ENCODE results near the gene BDKRB2.

The BDKRB2 gene

DNA sequence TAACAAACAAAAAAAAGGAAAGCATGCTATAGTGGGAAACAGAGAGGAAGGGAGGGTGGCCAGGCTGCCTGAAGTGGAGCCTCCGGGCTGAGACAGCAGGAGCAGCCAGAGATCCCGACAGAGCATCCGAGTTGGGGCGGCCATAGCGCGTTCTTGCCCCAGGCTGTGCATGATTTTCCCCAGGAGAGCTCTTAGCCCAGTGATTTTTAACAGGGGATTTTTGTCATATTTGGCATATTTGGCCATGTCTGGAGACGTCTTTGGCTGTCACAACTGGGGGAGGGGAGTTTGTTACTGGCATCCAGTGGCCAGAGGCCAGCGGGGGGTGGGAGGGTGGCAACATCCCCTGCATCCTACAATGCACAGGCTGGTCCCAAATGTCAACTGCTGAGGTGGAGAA, 74.9 kb downstream of the BDKRB2 start:
- ATAC-seq, result peak; percentile 13; the same call in 1 of the 3 replicates

DNA sequence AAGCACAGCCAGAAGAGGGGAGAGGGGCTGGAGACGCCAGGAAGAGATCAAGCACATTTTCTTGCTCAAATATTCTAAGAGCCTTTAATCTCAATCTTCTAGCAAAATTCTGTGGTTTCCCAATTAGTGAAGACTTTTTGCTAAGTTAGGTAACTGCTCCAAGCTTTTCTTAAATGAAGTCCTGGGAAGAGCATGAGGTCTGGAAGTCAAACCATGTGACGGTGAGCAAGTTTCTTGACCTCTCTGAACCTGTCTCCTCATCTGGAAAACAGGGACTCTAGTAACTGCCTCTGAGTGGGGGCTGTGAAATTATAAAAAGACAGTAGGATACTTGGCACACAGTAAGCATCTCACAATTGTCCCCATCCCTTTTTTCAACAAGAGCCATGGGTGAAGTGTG, 75.5 kb downstream of the BDKRB2 start:
- ATAC-seq, result no peak
- TF ChIP-seq ZFP3 (CRISPR knock-in tag; IDR thresholded peaks at IDR 0.05) (no peak), CSDC2 (CRISPR knock-in tag; IDR thresholded peaks at IDR 0.05) (no peak), POU6F1 (CRISPR knock-in tag; IDR thresholded peaks at IDR 0.05; ENCODE audit: borderline replicate concordance, low read depth) (no peak), ZNF70 (CRISPR knock-in tag; IDR thresholded peaks at IDR 0.05) (no peak), ZNF8 (CRISPR knock-in tag; IDR thresholded peaks at IDR 0.05) (no peak), RARB (CRISPR knock-in tag; IDR thresholded peaks at IDR 0.05) (no peak), OSR1 (CRISPR knock-in tag; IDR thresholded peaks at IDR 0.05) (no peak), ESRRG (CRISPR knock-in tag; IDR thresholded peaks at IDR 0.05) (no peak), GLIS3 (CRISPR knock-in tag; IDR thresholded peaks at IDR 0.05) (no peak), ISL1 (CRISPR knock-in tag; IDR thresholded peaks at IDR 0.05) (no peak), ZNF565 (CRISPR knock-in tag; conservative IDR thresholded peaks at IDR 0.05; ENCODE audit: low read depth) (no peak), TCF4 (CRISPR knock-in tag; IDR thresholded peaks at IDR 0.05; ENCODE audit: borderline replicate concordance) (no peak), ZFP30 (CRISPR knock-in tag; IDR thresholded peaks at IDR 0.05) (no peak)
- TF ChIP-seq, protein P1, sequence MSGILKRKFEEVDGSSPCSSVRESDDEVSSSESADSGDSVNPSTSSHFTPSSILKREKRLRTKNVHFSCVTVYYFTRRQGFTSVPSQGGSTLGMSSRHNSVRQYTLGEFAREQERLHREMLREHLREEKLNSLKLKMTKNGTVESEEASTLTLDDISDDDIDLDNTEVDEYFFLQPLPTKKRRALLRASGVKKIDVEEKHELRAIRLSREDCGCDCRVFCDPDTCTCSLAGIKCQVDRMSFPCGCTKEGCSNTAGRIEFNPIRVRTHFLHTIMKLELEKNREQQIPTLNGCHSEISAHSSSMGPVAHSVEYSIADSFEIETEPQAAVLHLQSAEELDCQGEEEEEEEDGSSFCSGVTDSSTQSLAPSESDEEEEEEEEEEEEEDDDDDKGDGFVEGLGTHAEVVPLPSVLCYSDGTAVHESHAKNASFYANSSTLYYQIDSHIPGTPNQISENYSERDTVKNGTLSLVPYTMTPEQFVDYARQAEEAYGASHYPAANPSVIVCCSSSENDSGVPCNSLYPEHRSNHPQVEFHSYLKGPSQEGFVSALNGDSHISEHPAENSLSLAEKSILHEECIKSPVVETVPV (CRISPR knock-in tag; IDR thresholded peaks at IDR 0.05), result no peak
- TF ChIP-seq, protein P2, sequence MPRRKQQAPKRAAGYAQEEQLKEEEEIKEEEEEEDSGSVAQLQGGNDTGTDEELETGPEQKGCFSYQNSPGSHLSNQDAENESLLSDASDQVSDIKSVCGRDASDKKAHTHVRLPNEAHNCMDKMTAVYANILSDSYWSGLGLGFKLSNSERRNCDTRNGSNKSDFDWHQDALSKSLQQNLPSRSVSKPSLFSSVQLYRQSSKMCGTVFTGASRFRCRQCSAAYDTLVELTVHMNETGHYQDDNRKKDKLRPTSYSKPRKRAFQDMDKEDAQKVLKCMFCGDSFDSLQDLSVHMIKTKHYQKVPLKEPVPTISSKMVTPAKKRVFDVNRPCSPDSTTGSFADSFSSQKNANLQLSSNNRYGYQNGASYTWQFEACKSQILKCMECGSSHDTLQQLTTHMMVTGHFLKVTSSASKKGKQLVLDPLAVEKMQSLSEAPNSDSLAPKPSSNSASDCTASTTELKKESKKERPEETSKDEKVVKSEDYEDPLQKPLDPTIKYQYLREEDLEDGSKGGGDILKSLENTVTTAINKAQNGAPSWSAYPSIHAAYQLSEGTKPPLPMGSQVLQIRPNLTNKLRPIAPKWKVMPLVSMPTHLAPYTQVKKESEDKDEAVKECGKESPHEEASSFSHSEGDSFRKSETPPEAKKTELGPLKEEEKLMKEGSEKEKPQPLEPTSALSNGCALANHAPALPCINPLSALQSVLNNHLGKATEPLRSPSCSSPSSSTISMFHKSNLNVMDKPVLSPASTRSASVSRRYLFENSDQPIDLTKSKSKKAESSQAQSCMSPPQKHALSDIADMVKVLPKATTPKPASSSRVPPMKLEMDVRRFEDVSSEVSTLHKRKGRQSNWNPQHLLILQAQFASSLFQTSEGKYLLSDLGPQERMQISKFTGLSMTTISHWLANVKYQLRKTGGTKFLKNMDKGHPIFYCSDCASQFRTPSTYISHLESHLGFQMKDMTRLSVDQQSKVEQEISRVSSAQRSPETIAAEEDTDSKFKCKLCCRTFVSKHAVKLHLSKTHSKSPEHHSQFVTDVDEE (CRISPR knock-in tag; IDR thresholded peaks at IDR 0.05), result no peak

More for the DNA sequence above, 74.9 kb downstream of the BDKRB2 start:
- TF ChIP-seq BACH2 (CRISPR knock-in tag; IDR thresholded peaks at IDR 0.05; ENCODE audit: borderline replicate concordance), result no peak
- TF ChIP-seq ARNTL (CRISPR knock-in tag; IDR thresholded peaks at IDR 0.05; ENCODE audit: borderline replicate concordance, low read depth), result no peak
- no peak for TF ChIP-seq ZNF70 (CRISPR knock-in tag; IDR thresholded peaks at IDR 0.05)
- TF ChIP-seq GLIS3 (CRISPR knock-in tag; IDR thresholded peaks at IDR 0.05), result no peak
- TF ChIP-seq, protein P1 (CRISPR knock-in tag; IDR thresholded peaks at IDR 0.05), result no peak
- TF ChIP-seq SNAI2 (CRISPR knock-in tag; IDR thresholded peaks at IDR 0.05), result no peak
- no peak for TF ChIP-seq ZNF565 (CRISPR knock-in tag; conservative IDR thresholded peaks at IDR 0.05; ENCODE audit: low read depth)
- TF ChIP-seq TCF4 (CRISPR knock-in tag; IDR thresholded peaks at IDR 0.05; ENCODE audit: borderline replicate concordance), result no peak
- TF ChIP-seq PATZ1 (CRISPR knock-in tag; IDR thresholded peaks at IDR 0.05; ENCODE audit: borderline replicate concordance), result no peak
- TF ChIP-seq ISL1 (CRISPR knock-in tag; IDR thresholded peaks at IDR 0.05), result peak; percentile 37; the same call in 1 of the 2 replicates
- no peak for TF ChIP-seq TOX (CRISPR knock-in tag; IDR thresholded peaks at IDR 0.05; ENCODE audit: borderline replicate concordance)
- TF ChIP-seq PPARA (CRISPR knock-in tag; IDR thresholded peaks at IDR 0.05; ENCODE audit: borderline replicate concordance), result no peak
- TF ChIP-seq OSR1 (CRISPR knock-in tag; IDR thresholded peaks at IDR 0.05), result no peak
- TF ChIP-seq ESRRG (CRISPR knock-in tag; IDR thresholded peaks at IDR 0.05), result no peak
- 0 out of 2 replicates have a peak, but pooled peaks have one; percentile 49 for TF ChIP-seq CSDC2 (CRISPR knock-in tag; IDR thresholded peaks at IDR 0.05)

GRCh38 chr14:96281486-96281885, 76.8 kb downstream of the BDKRB2 start:
- no peak for ATAC-seq
- TF ChIP-seq TOX (CRISPR knock-in tag; IDR thresholded peaks at IDR 0.05; ENCODE audit: borderline replicate concordance), result no peak
- TF ChIP-seq, protein P2 (CRISPR knock-in tag; IDR thresholded peaks at IDR 0.05), result no peak
- no peak for TF ChIP-seq ISL1 (CRISPR knock-in tag; IDR thresholded peaks at IDR 0.05)
- TF ChIP-seq ESRRG (CRISPR knock-in tag; IDR thresholded peaks at IDR 0.05), result no peak
- no peak for TF ChIP-seq CSDC2 (CRISPR knock-in tag; IDR thresholded peaks at IDR 0.05)
- no peak for TF ChIP-seq TCF4 (CRISPR knock-in tag; IDR thresholded peaks at IDR 0.05; ENCODE audit: borderline replicate concordance)
- TF ChIP-seq PATZ1 (CRISPR knock-in tag; IDR thresholded peaks at IDR 0.05; ENCODE audit: borderline replicate concordance), result no peak
- TF ChIP-seq ZFP30 (CRISPR knock-in tag; IDR thresholded peaks at IDR 0.05), result no peak
- no peak for TF ChIP-seq ZNF8 (CRISPR knock-in tag; IDR thresholded peaks at IDR 0.05)
- no peak for TF ChIP-seq BACH2 (CRISPR knock-in tag; IDR thresholded peaks at IDR 0.05; ENCODE audit: borderline replicate concordance)

Data from SK-N-SH treated with all-trans-retinoic acid at 6 μM for 48 hours (cell line).